ENCODE results near the gene PTPRN2. TPM values are rescaled to one million over a fixed set of nuclear protein-coding genes. Genes with fewer than 3 reads are reported as not detected.

The PTPRN2 gene
- total and polyA plus RNA-seq, 9 of the 15 experiments (the other 6 are each of a cell fraction or from before 2014, with no cell fraction given): not detected

GRCh38 chr7:158322616-158323530, 264.8 kb downstream of the PTPRN2 start:
- Histone ChIP-seq H3K36me3 (ENCODE audit: control insufficient read depth, insufficient read depth, low read length) (no peaks in the 10 kb centered on the region), H3K9me1 (ENCODE audit: control insufficient read depth, insufficient read depth, low read length) (no peaks in the 10 kb centered on the region), H4K20me1 (replicated peaks; ENCODE audit: control insufficient read depth, insufficient read depth, low read length) (no peaks in the 10 kb centered on the region), H2AFZ (ENCODE audit: low read depth, low read length) (no peak overlapping the region), H3K79me2 (ENCODE audit: control insufficient read depth, insufficient read depth, low read length) (no peaks in the 10 kb centered on the region), H3K4me2 (ENCODE audit: insufficient read depth, low read length) (no peak overlapping the region), H3K27ac (ENCODE audit: extremely low read depth, low read depth, low read length) (no peak overlapping the region), H3K9ac (ENCODE audit: insufficient read depth in 1 of 2, low read depth in 2 of 2, low read length in 2 of 2) (no peak overlapping the region), H3K27me3 (ENCODE audit: control insufficient read depth in 2 of 2, insufficient read depth in 2 of 2, low read length in 2 of 2) (peaks cover 3 to 37% of the 10 kb centered on the region in 2 experiments; a peak in 3 of 5 replicates), H3K4me3 (no peak overlapping the region), H3K4me1 (replicated peaks in 1 of 2; ENCODE audit: control insufficient read depth in 2 of 2, insufficient read depth in 2 of 2, low read length in 2 of 2) (peaks cover 0 to 5% of the 10 kb centered on the region in 2 experiments; a peak in 1 of 5 replicates), H3K9me3 (replicated peaks; ENCODE audit: control insufficient read depth, insufficient read depth, low read depth, low read length) (peaks cover 14% of the 10 kb centered on the region)
- WGBS (ENCODE audit: insufficient coverage, low coverage, missing lambda C conversion rate): 1% methylated on average over 13 of the region's 13 CpGs
- in situ Hi-C loops (cut with MboI) (no loop called here), intact Hi-C loops (cut with micrococcal nuclease) (no loop called here)
- FAIRE-seq: no peak
- ChIA-PET POLR2A (interaction anchor here (0.6 to 0.7 kb wide), 2 partner anchors 16 to 1007 kb away, joined by 3 read pairs; no protein-coding TSS in a partner anchor), CTCF (ENCODE audit: low intra/inter-chr PET ratio) (no interaction called here)
- no peak for DNase-seq (ENCODE audit: extremely low read depth in 1 of 4, low spot score in 3 of 4)
- no TSS peak for BruUV-seq (replicated peaks)
- no peak for TF ChIP-seq CBX1 (IDR thresholded peaks at IDR 0.05; ENCODE audit: low read depth)
- ATAC-seq: no peak

DNA sequence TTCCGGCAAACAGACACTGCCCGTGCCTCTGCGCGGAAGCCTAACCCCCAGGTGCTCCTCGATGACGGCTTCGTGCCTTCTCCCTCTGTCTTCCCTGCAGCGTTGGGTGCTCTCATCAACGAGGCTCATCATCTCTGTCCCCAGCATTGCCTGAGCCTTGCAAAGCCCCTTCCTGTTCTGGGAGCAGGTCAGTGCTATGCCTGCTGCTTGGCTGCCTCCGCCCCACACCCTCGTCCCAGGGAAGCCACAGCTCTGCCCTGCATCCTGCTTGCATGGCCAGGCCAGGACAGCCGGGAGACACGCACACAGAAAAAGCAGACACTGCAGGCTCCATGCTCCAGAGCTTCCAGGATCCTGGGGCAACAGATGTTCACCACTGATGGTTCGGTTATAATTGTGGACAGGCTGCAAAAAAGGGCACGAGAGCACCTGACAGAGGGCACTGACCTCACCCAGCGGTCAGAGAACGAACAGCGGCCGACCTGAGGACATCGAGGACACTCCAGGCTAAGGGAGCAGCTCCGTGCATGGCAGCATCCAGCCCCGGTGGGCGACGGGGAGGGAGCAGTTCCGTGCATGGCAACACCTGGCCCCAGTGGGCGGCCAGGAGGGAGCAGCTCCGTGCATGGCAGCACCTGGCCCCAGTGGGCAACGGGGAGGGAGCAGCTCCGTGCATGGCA, 265.5 kb downstream of the PTPRN2 start:
- 9% methylated on average over 29 of the region's 29 CpGs for WGBS (ENCODE audit: insufficient coverage, low coverage, missing lambda C conversion rate)
- DNase-seq (ENCODE audit: extremely low read depth in 1 of 4, low spot score in 3 of 4): no peak
- H3K4me2 ChIP-seq (ENCODE audit: insufficient read depth, low read length): no peak overlapping the region
- peaks cover 0 to 5% of the 10 kb centered on the region in 2 experiments; a peak in 1 of 5 replicates for H3K4me1 ChIP-seq (replicated peaks in 1 of 2; ENCODE audit: control insufficient read depth in 2 of 2, insufficient read depth in 2 of 2, low read length in 2 of 2)
- BruUV-seq (replicated peaks): no TSS peak
- H3K27me3 ChIP-seq (ENCODE audit: control insufficient read depth in 2 of 2, insufficient read depth in 2 of 2, low read length in 2 of 2): peaks cover 8 to 45% of the 10 kb centered on the region in 2 experiments; a peak in 3 of 5 replicates
- ATAC-seq: no peak
- H3K9ac ChIP-seq (ENCODE audit: insufficient read depth in 1 of 2, low read depth in 2 of 2, low read length in 2 of 2): no peak overlapping the region
- CTCF ChIA-PET (ENCODE audit: low intra/inter-chr PET ratio): no interaction called here
- H2AFZ ChIP-seq (ENCODE audit: low read depth, low read length): no peak overlapping the region
- no peak overlapping the region for H3K27ac ChIP-seq (ENCODE audit: extremely low read depth, low read depth, low read length)
- H3K36me3 ChIP-seq (ENCODE audit: control insufficient read depth, insufficient read depth, low read length): no peaks in the 10 kb centered on the region
- H3K4me3 ChIP-seq: no peak overlapping the region
- H4K20me1 ChIP-seq (replicated peaks; ENCODE audit: control insufficient read depth, insufficient read depth, low read length): no peaks in the 10 kb centered on the region
- intact Hi-C loops (cut with micrococcal nuclease) (no loop called here), in situ Hi-C loops (cut with MboI) (no loop called here)
- peaks cover 10% of the 10 kb centered on the region for H3K9me3 ChIP-seq (replicated peaks; ENCODE audit: control insufficient read depth, insufficient read depth, low read depth, low read length)
- FAIRE-seq: no peak
- H3K9me1 ChIP-seq (ENCODE audit: control insufficient read depth, insufficient read depth, low read length): no peaks in the 10 kb centered on the region
- H3K79me2 ChIP-seq (ENCODE audit: control insufficient read depth, insufficient read depth, low read length): no peaks in the 10 kb centered on the region
- POLR2A ChIA-PET: interaction anchor here (0.7 kb wide), 1 partner anchor 1007 kb away, joined by 3 read pairs; no protein-coding TSS in a partner anchor
- no peak for TF ChIP-seq TCF7L2 (IDR thresholded peaks at IDR 0.05; ENCODE audit: low read depth, low read length)
- TF ChIP-seq ELF4 (CRISPR knock-in tag; IDR thresholded peaks at IDR 0.05): no peak
- TF ChIP-seq GTF2F1 (IDR thresholded peaks at IDR 0.05; ENCODE audit: low read depth, low read length): no peak
- no peak for TF ChIP-seq NFE2L1 (tag; IDR thresholded peaks at IDR 0.05; ENCODE audit: borderline replicate concordance, low read depth)
- TF ChIP-seq YY1 (IDR thresholded peaks at IDR 0.05; ENCODE audit: borderline replicate concordance in 1 of 3, control insufficient read depth in 1 of 3, extremely low read depth in 1 of 3, insufficient read depth in 3 of 3, insufficient read length in 1 of 3, insufficient replicate concordance in 2 of 3, low read depth in 1 of 3, low read length in 2 of 3): no peak
- TF ChIP-seq FUS (optimal IDR thresholded peaks at IDR 0.05; ENCODE audit: low read depth, low read length): no peak
- no peak for TF ChIP-seq ADNP (tag; IDR thresholded peaks at IDR 0.05)
- TF ChIP-seq USF2 (CRISPR knock-in tag; IDR thresholded peaks at IDR 0.05): no peak
- no peak for TF ChIP-seq NR3C1 (CRISPR knock-in tag; IDR thresholded peaks at IDR 0.05)
- TF ChIP-seq MTA1 (IDR thresholded peaks at IDR 0.05; ENCODE audit: borderline replicate concordance): no peak
